ENCODE measurements around the gene SLC39A8. TPM values are rescaled to one million over a fixed set of nuclear protein-coding genes. Genes with fewer than 3 reads are reported as not detected.
"Not testable (repeated sequence)": the region's sequence is repeated elsewhere in the genome, so short reads cannot be mapped to it uniquely, and the experiment has no call there.

Gene SLC39A8
- polyA plus RNA-seq, 1 experiment = 0.52 TPM

DNA sequence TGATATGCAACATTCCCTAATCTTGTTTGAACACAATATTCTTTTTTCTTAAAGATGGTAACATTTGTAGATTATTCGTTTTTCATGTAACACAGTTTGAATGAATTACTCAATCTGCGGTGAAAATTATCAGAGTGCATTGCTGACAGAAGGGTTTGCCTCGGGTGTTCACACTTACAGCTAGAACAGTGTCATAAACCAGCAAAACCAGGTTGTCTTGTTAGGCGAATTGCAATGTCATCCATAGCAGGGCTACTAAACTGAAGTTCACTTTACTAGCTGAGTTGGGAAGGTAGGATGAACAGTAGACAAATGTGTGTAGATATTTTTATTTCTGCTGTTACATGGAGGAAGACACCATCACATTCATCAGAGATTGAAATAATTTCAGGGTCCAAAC is 98.9 kb downstream of the SLC39A8 start:
- TF ChIP-seq, protein P1, sequence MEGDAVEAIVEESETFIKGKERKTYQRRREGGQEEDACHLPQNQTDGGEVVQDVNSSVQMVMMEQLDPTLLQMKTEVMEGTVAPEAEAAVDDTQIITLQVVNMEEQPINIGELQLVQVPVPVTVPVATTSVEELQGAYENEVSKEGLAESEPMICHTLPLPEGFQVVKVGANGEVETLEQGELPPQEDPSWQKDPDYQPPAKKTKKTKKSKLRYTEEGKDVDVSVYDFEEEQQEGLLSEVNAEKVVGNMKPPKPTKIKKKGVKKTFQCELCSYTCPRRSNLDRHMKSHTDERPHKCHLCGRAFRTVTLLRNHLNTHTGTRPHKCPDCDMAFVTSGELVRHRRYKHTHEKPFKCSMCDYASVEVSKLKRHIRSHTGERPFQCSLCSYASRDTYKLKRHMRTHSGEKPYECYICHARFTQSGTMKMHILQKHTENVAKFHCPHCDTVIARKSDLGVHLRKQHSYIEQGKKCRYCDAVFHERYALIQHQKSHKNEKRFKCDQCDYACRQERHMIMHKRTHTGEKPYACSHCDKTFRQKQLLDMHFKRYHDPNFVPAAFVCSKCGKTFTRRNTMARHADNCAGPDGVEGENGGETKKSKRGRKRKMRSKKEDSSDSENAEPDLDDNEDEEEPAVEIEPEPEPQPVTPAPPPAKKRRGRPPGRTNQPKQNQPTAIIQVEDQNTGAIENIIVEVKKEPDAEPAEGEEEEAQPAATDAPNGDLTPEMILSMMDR (IDR thresholded peaks at IDR 0.05; ENCODE audit: insufficient read depth, low read depth, low read length) = no peak
- ChIA-PET POLR2A (no interaction called here), CTCF (interaction anchor here (1.0 kb wide), 1 partner anchor 13 kb away, joined by 3 read pairs; no protein-coding TSS in a partner anchor)
- no peak for DNase-seq (ENCODE audit: low read depth)
- H3K27me3 ChIP-seq (ENCODE audit: control insufficient read depth, insufficient read depth, low read length) = no peaks in the 10 kb centered on the region
- no peaks in the 10 kb centered on the region for H3K36me3 ChIP-seq (ENCODE audit: control insufficient read depth, insufficient read depth, low read length)
- no peak overlapping the region for H3K4me3 ChIP-seq (ENCODE audit: low read depth, low read length)

DNA sequence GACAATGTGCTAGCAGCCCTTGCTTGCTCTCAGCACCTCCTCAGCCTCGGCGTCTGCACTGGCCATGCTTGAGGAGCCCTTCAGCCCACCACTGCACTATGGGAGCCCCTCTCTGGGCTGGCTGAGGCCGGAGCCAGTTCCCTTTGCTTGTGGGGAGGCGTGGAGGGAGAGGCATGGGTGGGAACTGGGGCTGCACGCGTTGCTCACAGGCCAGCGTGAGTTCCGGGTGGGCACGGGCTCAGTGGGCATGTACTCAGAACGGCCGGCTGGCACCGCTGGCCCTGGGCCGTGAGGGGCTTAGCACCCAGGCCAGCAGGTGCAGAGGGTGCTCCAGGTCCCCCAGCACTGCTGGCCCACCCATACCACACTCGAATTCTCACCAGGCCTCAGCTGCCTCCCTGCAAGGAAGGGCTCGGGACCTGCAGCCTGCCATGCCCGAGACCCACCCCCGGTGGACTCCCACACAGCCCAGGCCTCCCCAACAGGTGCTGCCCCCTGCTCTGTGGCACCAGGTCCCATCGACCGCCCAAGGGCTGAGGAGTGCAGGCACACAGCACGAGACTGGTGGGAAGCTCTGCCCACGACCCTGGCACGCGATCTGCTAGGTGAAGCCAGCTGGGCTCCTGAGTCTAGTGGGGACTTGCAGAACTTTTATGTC is 100.3 kb downstream of the SLC39A8 start:
- TF ChIP-seq, protein P1 (IDR thresholded peaks at IDR 0.05; ENCODE audit: insufficient read depth, low read depth, low read length) = no peak

DNA sequence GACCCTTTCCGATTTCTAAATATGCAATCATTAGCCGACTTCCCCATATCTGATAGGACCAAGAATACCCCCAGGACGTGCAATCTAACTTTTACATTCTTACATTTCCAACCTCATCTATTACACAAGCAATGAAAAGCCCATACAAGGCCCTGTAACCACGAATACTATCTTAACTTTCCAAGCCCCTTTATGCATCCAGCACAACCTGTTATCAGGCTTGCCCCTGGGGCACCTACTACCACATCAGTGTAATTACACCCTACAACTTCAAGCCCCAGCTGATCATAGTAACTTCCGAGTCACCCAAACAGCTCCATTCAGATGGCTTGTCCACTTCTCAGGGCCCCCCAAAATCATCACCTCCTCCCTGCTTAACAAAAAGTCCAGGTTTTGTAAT is 102.0 kb downstream of the SLC39A8 start:
- H3K4me3 ChIP-seq (ENCODE audit: low read depth, low read length); H3K36me3 ChIP-seq (ENCODE audit: control insufficient read depth, insufficient read depth, low read length); DNase-seq (ENCODE audit: low read depth); H3K27me3 ChIP-seq (ENCODE audit: control insufficient read depth, insufficient read depth, low read length); CTCF ChIA-PET; POLR2A ChIA-PET: not testable (repeated sequence)

More for the DNA sequence above, 100.3 kb downstream of the SLC39A8 start:
- Histone ChIP-seq H3K27me3 (ENCODE audit: control insufficient read depth, insufficient read depth, low read length) (no peaks in the 10 kb centered on the region), H3K4me3 (ENCODE audit: low read depth, low read length) (no peak overlapping the region), H3K36me3 (ENCODE audit: control insufficient read depth, insufficient read depth, low read length) (no peaks in the 10 kb centered on the region)
- no peak for DNase-seq (ENCODE audit: low read depth)
- CTCF ChIA-PET = no interaction called here
- POLR2A ChIA-PET = no interaction called here

DNA sequence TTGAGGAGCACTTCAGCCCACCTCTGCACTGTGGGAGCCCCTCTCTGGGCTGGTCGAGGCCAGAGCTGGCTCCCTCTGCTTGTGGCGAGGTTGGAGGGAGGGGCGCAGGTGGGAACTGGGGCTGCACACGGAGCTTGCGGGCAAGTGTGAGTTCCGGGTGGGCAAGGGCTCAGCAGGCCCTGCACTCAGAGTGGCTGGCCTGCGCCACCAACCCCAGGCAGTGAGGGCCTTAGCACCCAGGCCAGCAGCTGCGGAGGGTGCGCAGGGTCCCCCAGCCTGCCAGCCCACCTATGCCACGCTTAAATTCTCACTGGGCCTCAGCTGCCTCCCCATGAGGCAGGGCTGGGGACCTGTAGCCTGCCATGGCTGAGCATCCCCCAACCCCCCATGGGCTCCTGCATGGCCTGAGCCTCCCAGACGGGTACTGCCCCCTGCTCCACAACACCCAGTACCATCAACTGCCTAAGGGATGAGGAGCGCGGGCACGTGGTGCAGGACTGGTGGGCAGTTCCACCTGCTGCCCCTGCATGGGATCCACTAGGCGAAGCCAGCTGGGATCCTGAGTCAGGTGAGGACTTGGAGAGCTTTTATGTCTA is 110.9 kb downstream of the SLC39A8 start:
- POLR2A ChIA-PET = no interaction called here
- H3K36me3 ChIP-seq (ENCODE audit: control insufficient read depth, insufficient read depth, low read length) = no peaks in the 10 kb centered on the region
- CTCF ChIA-PET = no interaction called here
- TF ChIP-seq, protein P1 (IDR thresholded peaks at IDR 0.05; ENCODE audit: insufficient read depth, low read depth, low read length) = no peak
- no peak overlapping the region for H3K4me3 ChIP-seq (ENCODE audit: low read depth, low read length)
- H3K27me3 ChIP-seq (ENCODE audit: control insufficient read depth, insufficient read depth, low read length) = no peaks in the 10 kb centered on the region
- DNase-seq (ENCODE audit: low read depth) = no peak

DNA sequence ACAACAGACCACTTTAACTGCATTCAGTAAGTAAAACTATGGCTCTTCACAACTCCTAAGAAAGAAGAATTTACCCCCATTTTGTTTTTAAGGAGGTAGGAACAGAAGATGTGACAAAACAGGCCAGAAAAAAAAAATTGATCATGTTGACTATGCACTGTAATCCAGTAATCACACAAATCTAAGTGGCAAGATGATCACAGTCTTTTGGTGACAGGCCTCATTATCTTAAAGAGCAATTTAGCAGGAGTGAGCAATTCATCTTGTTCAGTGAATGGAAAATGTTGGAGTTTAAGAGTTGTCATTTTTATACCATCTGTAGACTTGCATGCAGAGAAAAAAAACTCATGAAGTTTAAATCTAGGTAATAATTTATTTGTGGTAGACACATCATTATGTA is 115.1 kb downstream of the SLC39A8 start:
- no peaks in the 10 kb centered on the region for H3K36me3 ChIP-seq (ENCODE audit: control insufficient read depth, insufficient read depth, low read length)
- H3K27me3 ChIP-seq (ENCODE audit: control insufficient read depth, insufficient read depth, low read length) = no peaks in the 10 kb centered on the region
- TF ChIP-seq, protein P1 (IDR thresholded peaks at IDR 0.05; ENCODE audit: insufficient read depth, low read depth, low read length) = no peak
- DNase-seq (ENCODE audit: low read depth) = no peak
- no peak overlapping the region for H3K4me3 ChIP-seq (ENCODE audit: low read depth, low read length)
- CTCF ChIA-PET = no interaction called here
- POLR2A ChIA-PET = no interaction called here

DNA sequence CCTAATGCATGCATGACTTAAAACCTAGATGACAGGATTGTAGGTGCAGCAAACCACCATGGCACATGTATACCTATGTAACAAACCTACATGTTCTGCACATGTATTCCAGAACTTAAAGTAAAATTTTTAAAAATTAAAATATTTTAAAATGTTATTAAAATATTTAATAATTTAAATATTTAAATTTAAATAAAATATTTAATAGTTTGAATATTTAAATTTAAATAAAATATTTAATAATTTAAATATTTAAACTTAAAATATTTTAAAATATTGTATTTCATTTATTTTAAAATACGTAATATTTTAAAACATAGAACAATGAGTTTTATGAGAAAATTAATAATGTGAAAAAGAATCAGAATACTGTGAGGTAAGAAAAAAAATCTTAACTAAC is 117.9 kb downstream of the SLC39A8 start:
- H3K4me3 ChIP-seq (ENCODE audit: low read depth, low read length) = no peak overlapping the region
- ChIA-PET CTCF (no interaction called here), POLR2A (no interaction called here)
- no peaks in the 10 kb centered on the region for H3K36me3 ChIP-seq (ENCODE audit: control insufficient read depth, insufficient read depth, low read length)
- TF ChIP-seq, protein P1 (IDR thresholded peaks at IDR 0.05; ENCODE audit: insufficient read depth, low read depth, low read length) = no peak
- no peaks in the 10 kb centered on the region for H3K27me3 ChIP-seq (ENCODE audit: control insufficient read depth, insufficient read depth, low read length)
- DNase-seq (ENCODE audit: low read depth) = no peak
